IPS-15b (cell line): ENCODE data around the gene TMEM255B.

Experiments
- H3K27me3 ChIP-seq: one replicate; pipeline ENCODE4 v1.6.1; 2013; ENCODE audit warnings: low read length; ENCODE audit not compliant: control insufficient read depth, insufficient read depth
- H3K36me3 ChIP-seq: one replicate; pipeline ENCODE4 v1.6.1; 2013; ENCODE audit warnings: low read length; ENCODE audit not compliant: control insufficient read depth, insufficient read depth
- H3K4me1 ChIP-seq: one replicate; pipeline ENCODE4 v1.6.1; 2013; ENCODE audit warnings: mild to moderate bottlenecking, low read length; ENCODE audit not compliant: control insufficient read depth, insufficient read depth
- H3K4me3 ChIP-seq: one replicate; pipeline ENCODE4 v1.5.1; 2013; ENCODE audit warnings: low read depth, low read length
- H3K9ac ChIP-seq: one replicate; pipeline ENCODE4 v1.6.1; 2013; ENCODE audit warnings: low read depth, mild to moderate bottlenecking, low read length
- H3K9me3 ChIP-seq: one replicate; pipeline ENCODE4 v1.6.1; 2013; ENCODE audit warnings: mild to moderate bottlenecking, low read length; ENCODE audit not compliant: control insufficient read depth, insufficient read depth

Gene TMEM255B

GRCh38 chr13:113766035-113766800, 7.2 kb downstream of the TMEM255B start:
- no peaks in the 10 kb centered on the region for H3K4me1 ChIP-seq
- no peak overlapping the region for H3K4me3 ChIP-seq
- no peaks in the 10 kb centered on the region for H3K36me3 ChIP-seq
- no peaks in the 10 kb centered on the region for H3K9me3 ChIP-seq
- H3K27me3 ChIP-seq = peaks cover 7% of the 10 kb centered on the region
- no peak overlapping the region for H3K9ac ChIP-seq

DNA sequence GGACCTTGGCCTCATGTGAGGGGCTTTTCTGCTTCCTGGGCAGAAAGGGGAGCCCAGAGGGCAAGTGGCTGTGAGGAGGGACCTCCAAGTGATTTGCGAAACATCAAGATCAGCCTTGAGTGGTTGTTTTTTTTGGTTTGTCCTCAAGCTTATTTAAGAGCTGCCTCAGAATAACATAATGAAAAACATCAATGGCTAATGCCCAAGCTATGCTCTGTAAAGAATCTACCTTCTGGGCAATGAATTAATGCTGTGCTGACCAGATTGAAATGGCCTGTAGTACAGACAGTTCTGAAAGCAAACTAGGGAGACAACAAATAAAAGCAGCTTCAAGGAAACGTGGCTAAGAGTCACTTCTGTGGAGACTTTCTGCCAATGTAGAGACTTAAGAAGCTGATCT, 8.3 kb downstream of the TMEM255B start:
- Histone ChIP-seq H3K27me3 (no peaks in the 10 kb centered on the region), H3K4me3 (no peak overlapping the region), H3K9me3 (no peaks in the 10 kb centered on the region), H3K36me3 (no peaks in the 10 kb centered on the region), H3K4me1 (no peaks in the 10 kb centered on the region), H3K9ac (no peak overlapping the region)

DNA sequence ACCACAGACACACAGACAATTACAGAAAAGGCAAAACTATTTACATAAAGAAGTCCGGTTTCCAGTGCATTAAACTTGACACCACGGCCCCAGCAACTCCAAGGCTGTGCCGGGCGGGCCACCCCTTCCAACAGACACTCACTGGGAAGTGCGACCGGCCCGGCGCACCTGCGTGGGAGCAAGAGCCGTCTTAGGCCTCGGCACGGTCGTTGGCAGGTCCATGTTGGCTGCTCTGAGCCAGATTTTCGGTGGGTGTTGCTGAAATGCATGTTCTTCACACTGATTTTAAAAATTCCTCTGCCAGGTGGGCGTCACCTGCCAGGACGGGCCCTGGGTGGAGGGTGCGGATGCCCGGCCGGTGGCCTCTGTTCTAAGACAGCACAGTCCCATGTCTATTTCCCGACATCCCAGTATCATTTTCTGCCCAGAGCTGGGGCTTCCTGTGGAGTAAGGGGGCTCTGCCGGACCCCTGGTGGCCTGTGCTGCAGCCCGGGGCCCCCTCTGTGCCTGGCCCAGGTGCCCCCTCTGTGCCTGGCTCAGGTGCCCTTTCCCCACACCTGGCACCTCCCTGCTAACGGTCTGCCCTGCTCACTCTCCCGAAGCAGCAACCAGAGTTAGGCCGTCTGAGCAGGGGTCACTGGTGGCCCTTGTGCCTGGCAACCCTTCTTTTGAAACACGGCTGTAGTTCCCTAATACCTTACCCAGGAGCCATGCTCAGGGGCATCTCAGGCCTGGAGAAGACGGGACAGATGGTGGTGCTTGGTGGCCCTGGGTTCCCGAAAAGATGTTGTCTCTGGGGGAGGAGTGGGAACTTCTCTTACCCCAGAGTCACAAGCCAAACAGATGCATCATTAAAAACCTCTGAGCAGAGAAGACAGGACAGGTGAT, 9.2 kb downstream of the TMEM255B start:
- no peaks in the 10 kb centered on the region for H3K27me3 ChIP-seq
- H3K4me3 ChIP-seq = no peak overlapping the region
- H3K4me1 ChIP-seq = no peaks in the 10 kb centered on the region
- no peaks in the 10 kb centered on the region for H3K36me3 ChIP-seq
- H3K9ac ChIP-seq = no peak overlapping the region
- no peaks in the 10 kb centered on the region for H3K9me3 ChIP-seq

GRCh38 chr13:113769106-113769505, 10.1 kb downstream of the TMEM255B start:
- no peaks in the 10 kb centered on the region for H3K9me3 ChIP-seq
- H3K27me3 ChIP-seq = no peaks in the 10 kb centered on the region
- H3K9ac ChIP-seq = no peak overlapping the region
- H3K36me3 ChIP-seq = no peaks in the 10 kb centered on the region
- H3K4me1 ChIP-seq = no peaks in the 10 kb centered on the region
- H3K4me3 ChIP-seq = no peak overlapping the region

- Histone ChIP-seq H3K4me3 (no peak overlapping the region), H3K36me3 (no peaks in the 10 kb centered on the region), H3K4me1 (no peaks in the 10 kb centered on the region), H3K9me3 (no peaks in the 10 kb centered on the region), H3K9ac (no peak overlapping the region), H3K27me3 (no peaks in the 10 kb centered on the region)
Measured at GRCh38 chr13:113769881-113770280, 10.9 kb downstream of the TMEM255B start.

- Histone ChIP-seq H3K36me3 (no peaks in the 10 kb centered on the region), H3K9ac (no peak overlapping the region), H3K27me3 (no peaks in the 10 kb centered on the region), H3K4me1 (no peaks in the 10 kb centered on the region), H3K9me3 (no peaks in the 10 kb centered on the region), H3K4me3 (no peak overlapping the region)
Measured at GRCh38 chr13:113770441-113770840, 11.4 kb downstream of the TMEM255B start.

DNA sequence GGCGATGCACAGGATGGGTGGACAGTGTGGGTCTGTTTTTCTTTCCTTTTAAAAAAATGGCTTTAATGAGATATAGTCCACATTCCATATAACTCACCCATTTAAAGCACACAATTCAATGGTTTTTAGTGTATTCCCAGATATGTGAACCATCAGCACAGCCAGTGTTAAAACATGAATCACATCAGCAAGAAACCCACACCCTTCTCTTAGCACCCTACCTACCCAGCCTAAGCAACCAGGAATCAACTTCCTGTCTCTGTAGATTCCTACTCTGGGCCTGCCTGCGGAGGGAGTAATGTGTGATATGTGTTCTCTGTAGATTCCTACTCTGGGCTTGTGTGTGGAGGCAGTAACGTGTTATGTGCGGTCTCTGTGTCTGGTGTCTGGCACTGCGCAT, 11.9 kb downstream of the TMEM255B start:
- Histone ChIP-seq H3K9ac (no peak overlapping the region), H3K27me3 (no peaks in the 10 kb centered on the region), H3K4me1 (no peaks in the 10 kb centered on the region), H3K4me3 (no peak overlapping the region), H3K36me3 (no peaks in the 10 kb centered on the region), H3K9me3 (no peaks in the 10 kb centered on the region)

DNA sequence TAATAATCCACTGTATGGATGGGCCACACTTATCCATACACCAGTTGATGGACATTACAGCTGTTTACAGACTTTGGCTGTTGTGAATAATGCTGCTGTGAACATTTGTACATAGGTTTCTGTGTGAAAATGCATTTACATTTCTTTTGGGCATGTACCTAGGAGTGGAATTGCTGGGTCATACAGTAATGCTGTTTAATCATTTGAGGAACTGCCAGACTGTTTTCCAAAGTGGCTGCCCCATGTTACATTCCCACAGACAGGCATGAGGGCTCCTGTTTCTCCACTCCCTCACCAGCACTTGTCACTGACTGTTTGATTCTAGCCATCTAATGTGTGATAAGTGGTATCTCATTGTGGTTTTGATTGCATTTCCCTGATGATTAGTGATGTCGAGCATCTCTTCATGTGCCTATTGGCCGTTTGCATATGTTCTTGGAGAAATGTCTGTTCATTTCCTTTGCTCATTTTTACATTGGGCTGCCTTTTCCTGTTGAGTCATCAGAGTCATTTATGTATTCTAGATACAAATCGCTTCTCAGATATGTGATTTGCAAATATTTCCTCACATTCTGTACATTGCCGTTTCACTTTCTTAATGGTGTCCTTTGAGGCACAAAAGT, 12.8 kb downstream of the TMEM255B start:
- no peak overlapping the region for H3K4me3 ChIP-seq
- H3K9ac ChIP-seq = no peak overlapping the region
- H3K27me3 ChIP-seq = no peaks in the 10 kb centered on the region
- no peaks in the 10 kb centered on the region for H3K9me3 ChIP-seq
- no peaks in the 10 kb centered on the region for H3K4me1 ChIP-seq
- no peaks in the 10 kb centered on the region for H3K36me3 ChIP-seq

DNA sequence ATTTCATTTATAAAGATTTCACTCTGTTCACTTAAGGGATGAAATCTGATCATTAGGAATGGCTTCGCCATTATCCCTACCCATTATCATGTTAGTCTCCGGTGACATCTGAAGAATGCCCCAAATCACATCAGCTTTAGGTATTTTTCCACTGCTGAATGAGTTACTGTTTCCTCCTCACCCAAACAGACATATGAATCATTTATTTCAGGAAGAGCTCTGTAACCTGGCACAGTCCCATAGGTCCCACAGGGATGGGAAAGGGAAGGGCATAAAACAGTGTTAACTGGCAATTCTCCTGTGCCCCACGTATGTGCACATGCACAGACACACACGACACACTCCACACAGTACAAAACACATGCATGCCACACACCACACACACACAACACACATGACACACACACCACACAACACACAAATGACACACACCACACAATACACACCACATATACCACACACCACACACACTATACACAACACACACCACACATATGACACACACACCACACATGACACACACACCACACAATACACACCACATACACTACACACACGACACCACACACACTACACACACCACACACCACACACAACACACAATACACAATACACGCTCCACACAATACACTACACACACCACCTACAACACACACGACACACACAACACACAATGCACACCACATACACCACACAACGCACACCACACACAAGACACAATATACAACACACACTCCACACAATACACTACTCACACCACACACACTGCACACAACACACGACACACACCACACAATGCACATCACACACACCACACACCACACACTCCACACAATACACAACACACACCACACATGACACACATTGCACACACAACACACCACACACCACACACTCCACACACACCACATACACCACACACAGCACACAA, 15.4 kb downstream of the TMEM255B start:
- H3K9me3 ChIP-seq = no peaks in the 10 kb centered on the region
- H3K4me3 ChIP-seq = no peak overlapping the region
- H3K4me1 ChIP-seq = no peaks in the 10 kb centered on the region
- no peak overlapping the region for H3K9ac ChIP-seq
- no peaks in the 10 kb centered on the region for H3K36me3 ChIP-seq
- no peaks in the 10 kb centered on the region for H3K27me3 ChIP-seq

- no peaks in the 10 kb centered on the region for H3K36me3 ChIP-seq
- H3K4me3 ChIP-seq = no peak overlapping the region
- H3K4me1 ChIP-seq = no peaks in the 10 kb centered on the region
- no peaks in the 10 kb centered on the region for H3K9me3 ChIP-seq
- no peaks in the 10 kb centered on the region for H3K27me3 ChIP-seq
- H3K9ac ChIP-seq = no peak overlapping the region
Measured at GRCh38 chr13:113775451-113776145, 16.6 kb downstream of the TMEM255B start.
